ENCODE data around the gene PHRF1. TPM values are rescaled to one million over a fixed set of nuclear protein-coding genes. Genes with fewer than 3 reads are reported as not detected.

PHRF1 gene
- total and polyA plus RNA-seq, 9 of the 15 experiments (the other 6 are each of a cell fraction or from before 2014, with no cell fraction given) = 0.07 to 37.2 (median 7.7) TPM

DNA sequence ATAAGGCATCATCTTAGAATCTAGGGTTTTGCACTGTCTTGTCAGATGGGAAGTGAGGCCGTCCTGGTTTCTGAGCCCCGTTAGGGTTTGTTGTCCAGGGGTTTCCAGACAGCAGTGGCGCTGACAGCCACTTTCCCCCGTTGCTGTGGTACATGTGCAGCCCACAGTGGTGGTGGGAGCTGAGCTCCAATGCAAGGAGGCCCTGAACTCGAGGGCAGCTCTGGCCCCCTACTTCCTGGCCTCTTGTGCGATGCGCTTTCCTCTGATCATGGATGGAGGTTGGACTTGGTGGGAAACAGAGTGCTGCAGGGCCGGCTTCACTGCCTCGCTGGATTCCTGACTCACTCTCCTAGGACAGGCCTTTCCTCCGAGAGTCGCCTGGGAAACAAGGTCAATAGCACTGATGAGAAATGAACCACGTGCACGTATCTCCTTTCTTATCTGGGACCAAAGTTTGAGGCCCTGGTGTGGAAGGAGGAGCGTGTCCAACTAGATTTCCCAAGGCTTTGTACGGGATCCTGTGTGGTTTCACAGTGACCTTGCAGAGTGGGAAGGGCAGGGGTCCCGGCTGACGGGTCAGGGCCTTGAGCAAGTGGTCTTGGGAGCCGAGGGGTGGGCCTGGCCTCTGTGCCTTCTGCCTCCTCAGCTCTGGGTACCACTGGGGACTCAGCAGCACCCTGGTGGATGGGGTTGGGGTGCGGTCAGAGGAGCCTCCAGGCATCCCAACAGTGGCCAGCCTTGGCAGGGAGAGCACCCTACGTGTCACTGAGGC lies 3.7 kb downstream of the PHRF1 start (continued):
- TF ChIP-seq L3MBTL2 (IDR thresholded peaks at IDR 0.05) (peak; percentile 27; the same call in 1 of the 2 replicates), BCOR (IDR thresholded peaks at IDR 0.05) (no peak), ZNF140 (CRISPR knock-in tag; IDR thresholded peaks at IDR 0.05) (no peak), NR4A1 (CRISPR knock-in tag; IDR thresholded peaks at IDR 0.05) (no peak), NR4A1 (tag; IDR thresholded peaks at IDR 0.05) (no peak), SRSF3 (IDR thresholded peaks at IDR 0.05; ENCODE audit: insufficient read depth, low read length) (no peak), EZH2 (IDR thresholded peaks at IDR 0.05; ENCODE audit: borderline replicate concordance, low read depth, low read length) (no peak), CREB1 (IDR thresholded peaks at IDR 0.05) (no peak), CREB1 (CRISPR knock-in tag; IDR thresholded peaks at IDR 0.05) (no peak), FOSL1 (tag; conservative IDR thresholded peaks at IDR 0.05) (0 out of 2 replicates have a peak, but pooled peaks have one; percentile 29), NR2C2 (CRISPR knock-in tag; IDR thresholded peaks at IDR 0.05) (no peak), NR2C2 (tag; IDR thresholded peaks at IDR 0.05) (no peak), EGR1 (conservative IDR thresholded peaks at IDR 0.05) (no peak), MAFF (IDR thresholded peaks at IDR 0.05; ENCODE audit: low read length) (no peak), TOE1 (IDR thresholded peaks at IDR 0.05; ENCODE audit: borderline replicate concordance) (no peak), TOE1 (CRISPR knock-in tag; IDR thresholded peaks at IDR 0.05; ENCODE audit: borderline replicate concordance, low read depth) (no peak), KHSRP (IDR thresholded peaks at IDR 0.05) (no peak), HNRNPLL (IDR thresholded peaks at IDR 0.05; ENCODE audit: low read depth, low read length, poor library complexity, severe bottlenecking) (no peak), CCNT2 (IDR thresholded peaks at IDR 0.05; ENCODE audit: borderline replicate concordance, extremely low read depth, insufficient read length, low read depth, low read length) (no peak)
- TF ChIP-seq, protein P1, sequence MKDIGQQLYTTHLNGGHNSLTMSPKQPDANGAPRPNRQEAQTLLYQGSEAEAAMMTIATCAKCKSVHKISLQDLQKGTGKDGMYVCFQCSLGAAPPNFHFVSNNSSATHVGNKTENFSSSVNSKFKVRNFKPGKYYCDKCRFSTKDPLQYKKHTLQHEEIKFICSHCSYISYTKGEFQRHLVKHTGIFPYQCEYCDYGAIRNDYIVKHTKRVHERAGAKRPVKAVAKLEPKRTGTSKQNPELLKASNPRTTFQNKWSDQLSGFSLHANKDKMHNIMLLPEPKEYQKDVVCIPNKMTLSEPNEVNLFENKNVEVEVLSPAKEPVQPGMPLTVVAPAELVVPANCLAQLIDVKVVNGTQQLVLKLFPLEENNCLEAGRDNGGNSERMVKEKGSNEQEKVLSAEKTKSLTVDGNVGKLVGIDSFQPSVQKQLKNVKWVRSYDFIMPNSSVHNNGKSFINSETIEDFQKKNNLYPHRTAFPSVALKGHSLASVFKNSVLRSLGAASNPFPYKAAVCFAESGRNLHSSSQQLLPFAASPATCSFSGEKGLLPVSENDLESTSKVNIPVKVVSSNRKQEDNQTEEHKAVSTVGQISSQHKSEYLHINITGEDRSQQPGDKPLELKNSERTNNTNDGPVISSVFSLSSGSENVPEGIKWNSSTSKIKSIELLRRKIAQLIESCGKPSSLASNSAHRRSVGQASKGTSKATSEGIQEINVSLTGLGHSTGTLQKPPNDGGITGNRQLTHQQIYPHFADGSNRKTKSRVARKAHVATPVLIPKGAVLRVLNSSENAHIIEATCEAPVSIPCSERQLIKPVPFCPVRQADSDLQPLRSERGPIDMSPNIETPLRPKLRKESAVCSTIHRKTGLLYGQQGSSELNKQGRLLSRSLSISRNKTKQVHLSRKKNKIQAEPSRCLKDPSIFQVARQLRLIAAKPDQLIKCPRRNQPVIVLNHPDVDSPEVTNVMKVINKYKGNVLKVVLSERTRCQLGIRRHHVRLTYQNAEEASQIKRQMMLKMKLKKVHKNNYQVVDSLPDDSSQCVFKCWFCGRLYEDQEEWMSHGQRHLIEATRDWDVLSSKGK (CRISPR knock-in tag; IDR thresholded peaks at IDR 0.05) = no peak
- TF ChIP-seq, protein P2, sequence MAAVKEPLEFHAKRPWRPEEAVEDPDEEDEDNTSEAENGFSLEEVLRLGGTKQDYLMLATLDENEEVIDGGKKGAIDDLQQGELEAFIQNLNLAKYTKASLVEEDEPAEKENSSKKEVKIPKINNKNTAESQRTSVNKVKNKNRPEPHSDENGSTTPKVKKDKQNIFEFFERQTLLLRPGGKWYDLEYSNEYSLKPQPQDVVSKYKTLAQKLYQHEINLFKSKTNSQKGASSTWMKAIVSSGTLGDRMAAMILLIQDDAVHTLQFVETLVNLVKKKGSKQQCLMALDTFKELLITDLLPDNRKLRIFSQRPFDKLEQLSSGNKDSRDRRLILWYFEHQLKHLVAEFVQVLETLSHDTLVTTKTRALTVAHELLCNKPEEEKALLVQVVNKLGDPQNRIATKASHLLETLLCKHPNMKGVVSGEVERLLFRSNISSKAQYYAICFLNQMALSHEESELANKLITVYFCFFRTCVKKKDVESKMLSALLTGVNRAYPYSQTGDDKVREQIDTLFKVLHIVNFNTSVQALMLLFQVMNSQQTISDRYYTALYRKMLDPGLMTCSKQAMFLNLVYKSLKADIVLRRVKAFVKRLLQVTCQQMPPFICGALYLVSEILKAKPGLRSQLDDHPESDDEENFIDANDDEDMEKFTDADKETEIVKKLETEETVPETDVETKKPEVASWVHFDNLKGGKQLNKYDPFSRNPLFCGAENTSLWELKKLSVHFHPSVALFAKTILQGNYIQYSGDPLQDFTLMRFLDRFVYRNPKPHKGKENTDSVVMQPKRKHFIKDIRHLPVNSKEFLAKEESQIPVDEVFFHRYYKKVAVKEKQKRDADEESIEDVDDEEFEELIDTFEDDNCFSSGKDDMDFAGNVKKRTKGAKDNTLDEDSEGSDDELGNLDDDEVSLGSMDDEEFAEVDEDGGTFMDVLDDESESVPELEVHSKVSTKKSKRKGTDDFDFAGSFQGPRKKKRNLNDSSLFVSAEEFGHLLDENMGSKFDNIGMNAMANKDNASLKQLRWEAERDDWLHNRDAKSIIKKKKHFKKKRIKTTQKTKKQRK (IDR thresholded peaks at IDR 0.05; ENCODE audit: borderline replicate concordance, low read depth, low read length) = no peak

Measured in K562 (cell line).